ENCODE results near the gene MEF2A.
"Not testable (repeated sequence)": the region's sequence is repeated elsewhere in the genome, so short reads cannot be mapped to it uniquely, and the experiment has no call there.

- not testable (repeated sequence) for TF ChIP-seq CTCF (IDR thresholded peaks at IDR 0.05; ENCODE audit: low read length); EZH2 (IDR thresholded peaks at IDR 0.05; ENCODE audit: borderline replicate concordance, low read length)
Measured at GRCh38 chr15:99666073-99666472, 100.3 kb downstream of the MEF2A start.

All from OCI-LY1 (cell line).